Fibroblast of upper back skin (primary cell): Measurements from ENCODE around the gene RASAL3.
A peak's percentile ranks its signal among the peaks of the same experiment; 100 is the strongest.
"Not testable (repeated sequence)": the region's sequence is repeated elsewhere in the genome, so short reads cannot be mapped to it uniquely, and the experiment has no call there.

Experiments used
- DNase-seq: peaks from one replicate; pipeline ENCODE4 v3.0.0-alpha.2; 2013

The RASAL3 gene

GRCh38 chr19:15418579-15419412 lies 45.5 kb downstream of the RASAL3 start, which contains the start of gene AKAP8L:
TSS of gene AKAP8L (minus strand) at chr19:15418988. CDS start at chr19:15418923, 65 bp downstream.
- peak; percentile 100 for DNase-seq

- DNase-seq, result peak; percentile 27
Measured at GRCh38 chr19:15418231-15418578, 46.1 kb downstream of the RASAL3 start.

GRCh38 chr19:15417699-15418098 lies 46.6 kb downstream of the RASAL3 start:
- DNase-seq, result peak; percentile 27

GRCh38 chr19:15412832-15413231 lies 51.5 kb downstream of the RASAL3 start:
- no peak for DNase-seq

- DNase-seq, result not testable (repeated sequence)
Measured at GRCh38 chr19:15411351-15411750, 53.0 kb downstream of the RASAL3 start.

GRCh38 chr19:15404780-15405211 lies 59.5 kb downstream of the RASAL3 start:
- DNase-seq, result no peak

- DNase-seq, result no peak
Measured at GRCh38 chr19:15404097-15404779, 60.1 kb downstream of the RASAL3 start.

- no peak for DNase-seq
Measured at GRCh38 chr19:15403151-15403531, 61.2 kb downstream of the RASAL3 start.

GRCh38 chr19:15402411-15403150 lies 61.8 kb downstream of the RASAL3 start:
- no peak for DNase-seq
